ENCODE data around the gene LRRC3B. TPM values are rescaled to one million over a fixed set of nuclear protein-coding genes. Genes with fewer than 3 reads are reported as not detected.

The LRRC3B gene
- total and polyA plus RNA-seq, 2 experiments from 2014 or later = not detected

DNA sequence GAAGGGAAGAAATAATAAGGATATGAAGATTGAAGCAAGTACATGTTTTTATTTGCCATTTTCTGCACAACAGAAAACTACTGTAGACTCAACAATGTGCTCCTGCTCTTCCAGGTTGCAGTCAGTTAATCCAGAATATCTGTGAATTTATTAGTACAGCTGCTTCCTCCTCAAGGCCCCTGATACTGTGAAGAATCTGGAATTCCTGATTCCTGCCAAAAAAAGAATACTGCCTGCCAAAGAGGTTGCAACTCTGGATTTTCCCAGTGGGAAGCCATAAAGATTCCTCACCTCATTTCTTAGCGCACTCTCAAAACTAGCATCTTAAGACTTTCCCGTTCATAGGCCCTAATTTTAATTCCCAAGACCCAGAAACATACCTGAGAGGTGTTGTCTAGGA lies 33.6 kb upstream of the LRRC3B start:
- Histone ChIP-seq H4K20me1 (ENCODE audit: insufficient read depth) (no peaks in the 10 kb centered on the region), H3K9me3 (ENCODE audit: low read depth) (no peaks in the 10 kb centered on the region), H3K4me1 (ENCODE audit: insufficient read depth) (no peaks in the 10 kb centered on the region), H3F3A (ENCODE audit: insufficient read depth) (no peaks in the 10 kb centered on the region), H3K4me3 (no peak overlapping the region), H3K9me2 (ENCODE audit: insufficient read depth) (no peaks in the 10 kb centered on the region), H2AFZ (no peak overlapping the region), H3K9ac (no peak overlapping the region), H3K27me3 (replicated peaks; ENCODE audit: insufficient read depth) (no peaks in the 10 kb centered on the region), H3K4me2 (ENCODE audit: unreplicated experiment) (no peak overlapping the region), H3K27ac (no peak overlapping the region), H3K79me2 (ENCODE audit: insufficient read depth) (no peaks in the 10 kb centered on the region), H3K36me3 (ENCODE audit: low read depth) (no peaks in the 10 kb centered on the region)
- DNase-seq = no peak
- TF ChIP-seq EZH2 (IDR thresholded peaks at IDR 0.05; ENCODE audit: insufficient read depth, poor library complexity, severe bottlenecking) (no peak), EZH2phosphoT487 (IDR thresholded peaks at IDR 0.05; ENCODE audit: insufficient read depth, low read depth) (no peak)
- 21 to 25% methylated on average over 2 of the region's 2 CpGs for WGBS, 2 experiments (ENCODE audit: low coverage in 1 of 2, low lambda C conversion rate in 2 of 2, missing lambda C conversion rate in 2 of 2)
- in situ Hi-C loops (cut with MboI) = no loop called here

DNA sequence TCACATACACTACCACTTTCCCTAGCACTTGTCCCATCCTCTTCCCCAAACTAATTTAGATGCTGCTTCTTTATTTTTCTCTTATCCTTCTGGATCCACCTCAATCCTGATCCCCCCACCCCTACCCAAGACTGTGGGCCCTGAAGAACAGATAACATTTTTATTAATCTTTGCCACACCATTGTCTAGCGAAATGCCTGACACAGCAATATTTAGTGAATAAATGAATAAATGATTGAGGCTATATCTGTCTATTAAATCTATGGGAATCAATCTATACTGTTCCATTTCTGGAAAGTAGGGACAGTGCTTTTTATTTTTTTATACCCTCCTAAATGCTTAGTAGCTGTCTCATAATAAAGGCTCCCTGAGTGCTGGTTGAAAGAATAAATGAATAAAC lies 32.9 kb upstream of the LRRC3B start:
- Histone ChIP-seq H3K27me3 (replicated peaks; ENCODE audit: insufficient read depth) (no peaks in the 10 kb centered on the region), H3K9me2 (ENCODE audit: insufficient read depth) (no peaks in the 10 kb centered on the region), H3K4me3 (no peak overlapping the region), H3K4me1 (ENCODE audit: insufficient read depth) (no peaks in the 10 kb centered on the region), H3K79me2 (ENCODE audit: insufficient read depth) (no peaks in the 10 kb centered on the region), H3F3A (ENCODE audit: insufficient read depth) (no peaks in the 10 kb centered on the region), H3K27ac (no peak overlapping the region), H3K9ac (no peak overlapping the region), H3K9me3 (ENCODE audit: low read depth) (peaks cover 3% of the 10 kb centered on the region), H3K4me2 (ENCODE audit: unreplicated experiment) (no peak overlapping the region), H2AFZ (no peak overlapping the region), H4K20me1 (ENCODE audit: insufficient read depth) (no peaks in the 10 kb centered on the region), H3K36me3 (ENCODE audit: low read depth) (no peaks in the 10 kb centered on the region)
- no peak for TF ChIP-seq EZH2 (IDR thresholded peaks at IDR 0.05; ENCODE audit: insufficient read depth, poor library complexity, severe bottlenecking)
- TF ChIP-seq EZH2phosphoT487 (IDR thresholded peaks at IDR 0.05; ENCODE audit: insufficient read depth, low read depth) = no peak
- WGBS, 2 experiments (ENCODE audit: low coverage in 1 of 2, low lambda C conversion rate in 2 of 2, missing lambda C conversion rate in 2 of 2) = 21 to 23% methylated on average over 1 of the region's 1 CpG
- no peak for DNase-seq
- in situ Hi-C loops (cut with MboI) = no loop called here

GRCh38 chr3:26590919-26591484 lies 31.6 kb upstream of the LRRC3B start:
- Histone ChIP-seq H3K79me2 (ENCODE audit: insufficient read depth) (no peaks in the 10 kb centered on the region), H3K27me3 (replicated peaks; ENCODE audit: insufficient read depth) (no peaks in the 10 kb centered on the region), H3K9me3 (ENCODE audit: low read depth) (peaks cover 3% of the 10 kb centered on the region), H4K20me1 (ENCODE audit: insufficient read depth) (no peaks in the 10 kb centered on the region), H3F3A (ENCODE audit: insufficient read depth) (no peaks in the 10 kb centered on the region), H3K9me2 (ENCODE audit: insufficient read depth) (no peaks in the 10 kb centered on the region), H3K36me3 (ENCODE audit: low read depth) (no peaks in the 10 kb centered on the region), H3K4me2 (ENCODE audit: unreplicated experiment) (no peak overlapping the region), H3K4me3 (no peak overlapping the region), H3K9ac (no peak overlapping the region), H2AFZ (no peak overlapping the region), H3K27ac (no peak overlapping the region), H3K4me1 (ENCODE audit: insufficient read depth) (no peaks in the 10 kb centered on the region)
- in situ Hi-C loops (cut with MboI) = no loop called here
- no peak for DNase-seq
- WGBS, 2 experiments (ENCODE audit: low coverage in 1 of 2, low lambda C conversion rate in 2 of 2, missing lambda C conversion rate in 2 of 2) = 12 to 20% methylated on average over 5 of the region's 5 CpGs
- TF ChIP-seq EZH2phosphoT487 (IDR thresholded peaks at IDR 0.05; ENCODE audit: insufficient read depth, low read depth) (no peak), EZH2 (IDR thresholded peaks at IDR 0.05; ENCODE audit: insufficient read depth, poor library complexity, severe bottlenecking) (no peak)

- 10 to 13% methylated on average over 3 of the region's 3 CpGs for whole genome bisulfite sequencing, 2 experiments (ENCODE audit: low coverage in 1 of 2, low lambda C conversion rate in 2 of 2, missing lambda C conversion rate in 2 of 2)
- Histone ChIP-seq H3K27ac (no peak overlapping the region), H3K79me2 (ENCODE audit: insufficient read depth) (no peaks in the 10 kb centered on the region), H3K4me2 (ENCODE audit: unreplicated experiment) (no peak overlapping the region), H3K9ac (no peak overlapping the region), H3K9me3 (ENCODE audit: low read depth) (peaks cover 3% of the 10 kb centered on the region), H3K27me3 (replicated peaks; ENCODE audit: insufficient read depth) (no peaks in the 10 kb centered on the region), H3K4me1 (ENCODE audit: insufficient read depth) (no peaks in the 10 kb centered on the region), H2AFZ (no peak overlapping the region), H3F3A (ENCODE audit: insufficient read depth) (no peaks in the 10 kb centered on the region), H3K4me3 (no peak overlapping the region), H3K36me3 (ENCODE audit: low read depth) (no peaks in the 10 kb centered on the region), H3K9me2 (ENCODE audit: insufficient read depth) (no peaks in the 10 kb centered on the region), H4K20me1 (ENCODE audit: insufficient read depth) (no peaks in the 10 kb centered on the region)
- TF ChIP-seq EZH2phosphoT487 (IDR thresholded peaks at IDR 0.05; ENCODE audit: insufficient read depth, low read depth) (no peak), EZH2 (IDR thresholded peaks at IDR 0.05; ENCODE audit: insufficient read depth, poor library complexity, severe bottlenecking) (no peak)
- in situ Hi-C loops (cut with MboI) = no loop called here
- DNase-seq = no peak
These were observed 30.6 kb upstream of the LRRC3B start for GRCh38 chr3:26591926-26592325.

DNA sequence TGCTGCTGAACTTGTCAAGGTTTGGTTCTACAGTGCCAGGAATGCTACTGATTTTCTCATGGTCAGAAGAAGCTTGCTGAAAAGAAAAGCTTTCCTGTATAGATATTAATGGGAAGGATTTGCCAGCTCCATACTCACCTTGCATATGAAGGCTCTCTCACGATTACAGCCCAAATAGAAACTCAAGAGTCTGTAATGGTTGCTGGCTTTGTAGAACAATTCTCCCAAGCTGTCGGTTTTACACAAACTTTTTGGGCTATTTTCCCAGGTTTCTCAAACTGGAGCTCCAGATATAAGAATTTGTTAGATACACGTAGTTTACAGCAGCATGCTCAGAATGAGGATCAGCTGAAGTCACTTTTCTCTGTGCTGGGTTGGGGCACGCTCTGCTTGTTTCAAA lies 30.1 kb upstream of the LRRC3B start:
- Histone ChIP-seq H3K4me1 (ENCODE audit: insufficient read depth) (no peaks in the 10 kb centered on the region), H3K27ac (no peak overlapping the region), H3K4me2 (ENCODE audit: unreplicated experiment) (no peak overlapping the region), H3K79me2 (ENCODE audit: insufficient read depth) (no peaks in the 10 kb centered on the region), H2AFZ (no peak overlapping the region), H3K4me3 (no peak overlapping the region), H3K27me3 (replicated peaks; ENCODE audit: insufficient read depth) (no peaks in the 10 kb centered on the region), H3K9ac (no peak overlapping the region), H3K9me2 (ENCODE audit: insufficient read depth) (no peaks in the 10 kb centered on the region), H4K20me1 (ENCODE audit: insufficient read depth) (no peaks in the 10 kb centered on the region), H3K36me3 (ENCODE audit: low read depth) (no peaks in the 10 kb centered on the region), H3F3A (ENCODE audit: insufficient read depth) (no peaks in the 10 kb centered on the region), H3K9me3 (ENCODE audit: low read depth) (peaks cover 3% of the 10 kb centered on the region)
- no peak for DNase-seq
- in situ Hi-C loops (cut with MboI) = no loop called here
- TF ChIP-seq EZH2 (IDR thresholded peaks at IDR 0.05; ENCODE audit: insufficient read depth, poor library complexity, severe bottlenecking) (no peak), EZH2phosphoT487 (IDR thresholded peaks at IDR 0.05; ENCODE audit: insufficient read depth, low read depth) (no peak)
- WGBS, 2 experiments (ENCODE audit: low coverage in 1 of 2, low lambda C conversion rate in 2 of 2, missing lambda C conversion rate in 2 of 2) = 0 to 1% methylated on average over 4 of the region's 4 CpGs
